HG03095 (cell line): ENCODE data around the gene RAD51C.
"Not testable (repeated sequence)": the region's sequence is repeated elsewhere in the genome, so short reads cannot be mapped to it uniquely, and the experiment has no call there.

Source experiments
- ATAC-seq: cut with Tn5 transposase; IDR thresholded peaks from one replicate; pipeline ENCODE4 v1.9.1; 2021; ENCODE audit warnings: moderate library complexity; ENCODE audit not compliant: unreplicated experiment

Gene RAD51C

GRCh38 chr17:58734040-58734439 lies 41.6 kb downstream of the RAD51C start:
- ATAC-seq, result no peak

DNA sequence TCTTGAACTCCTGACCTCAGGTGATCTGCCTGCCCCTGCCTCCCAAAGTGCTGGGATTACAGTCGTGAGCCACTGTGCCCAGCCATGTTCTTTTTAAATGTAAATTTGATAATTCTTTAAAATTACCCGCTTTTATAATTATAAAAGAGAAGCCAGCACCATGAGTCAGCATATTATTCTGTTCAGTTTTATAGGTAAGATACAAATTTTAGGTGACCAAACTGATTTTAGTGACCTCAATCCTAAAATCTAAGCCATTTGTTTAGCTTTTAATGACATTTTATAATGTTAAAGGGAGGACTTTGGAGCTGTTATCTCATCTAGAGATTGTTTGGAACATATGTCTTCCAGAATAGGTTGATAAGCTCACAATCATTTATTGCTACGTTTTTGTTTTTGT lies 42.4 kb downstream of the RAD51C start:
- no peak for ATAC-seq

GRCh38 chr17:58741121-58741625 lies 48.8 kb downstream of the RAD51C start:
- ATAC-seq, result no peak

DNA sequence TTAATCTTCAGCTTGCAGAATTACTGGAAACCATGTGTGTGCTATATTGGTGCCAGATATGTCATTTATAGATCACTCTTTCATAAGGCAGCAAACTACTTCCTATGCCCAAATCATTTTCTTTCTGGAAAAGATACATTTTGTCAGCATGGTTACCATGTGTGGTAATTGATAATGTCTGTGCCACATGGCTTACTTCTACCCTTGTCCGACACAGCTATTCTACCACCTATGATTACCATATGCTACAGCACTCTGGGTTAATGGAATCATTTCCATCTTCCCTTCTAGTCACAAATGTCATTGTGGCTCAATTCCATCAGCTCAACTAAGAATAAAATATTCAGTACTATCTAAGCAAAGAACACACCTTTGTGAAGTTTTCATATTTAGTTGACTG lies 55.3 kb downstream of the RAD51C start:
- no peak for ATAC-seq

- ATAC-seq, result not testable (repeated sequence)
Measured at GRCh38 chr17:58749627-58750026, 57.2 kb downstream of the RAD51C start.

- ATAC-seq, result no peak
Measured at GRCh38 chr17:58753026-58753425, 60.6 kb downstream of the RAD51C start.

- no peak for ATAC-seq
Measured at GRCh38 chr17:58755269-58755576, 62.8 kb downstream of the RAD51C start.

- ATAC-seq, result no peak
Measured at GRCh38 chr17:58755577-58756245, 63.3 kb downstream of the RAD51C start, which contains the start of gene PPM1E. Gene PPM1E (plus strand): TSS chr17:58755854.

- no peak for ATAC-seq
Measured at GRCh38 chr17:58756246-58757161, 64.1 kb downstream of the RAD51C start.

DNA sequence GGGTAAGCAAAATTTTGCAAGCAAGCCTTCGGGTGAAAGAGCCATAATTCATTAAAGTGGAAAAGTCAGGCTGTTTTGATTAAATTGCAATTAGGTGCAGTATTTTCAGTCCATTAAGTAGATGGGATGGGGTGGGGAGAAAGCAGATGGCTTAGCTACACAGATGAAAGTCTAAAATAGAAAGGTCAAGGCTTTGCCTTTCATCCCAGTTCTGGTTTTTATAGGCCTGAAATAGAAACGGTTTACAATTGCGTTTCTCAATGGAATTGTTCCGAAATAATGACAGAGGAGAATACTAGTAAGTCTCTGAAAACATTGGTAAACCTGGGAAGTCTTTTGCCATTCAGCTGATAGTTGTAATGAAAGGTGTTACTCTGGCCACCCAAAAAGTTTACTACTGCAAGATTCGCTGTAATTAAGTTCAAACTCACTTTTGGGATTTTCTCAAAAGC lies 64.8 kb downstream of the RAD51C start:
- no peak for ATAC-seq

DNA sequence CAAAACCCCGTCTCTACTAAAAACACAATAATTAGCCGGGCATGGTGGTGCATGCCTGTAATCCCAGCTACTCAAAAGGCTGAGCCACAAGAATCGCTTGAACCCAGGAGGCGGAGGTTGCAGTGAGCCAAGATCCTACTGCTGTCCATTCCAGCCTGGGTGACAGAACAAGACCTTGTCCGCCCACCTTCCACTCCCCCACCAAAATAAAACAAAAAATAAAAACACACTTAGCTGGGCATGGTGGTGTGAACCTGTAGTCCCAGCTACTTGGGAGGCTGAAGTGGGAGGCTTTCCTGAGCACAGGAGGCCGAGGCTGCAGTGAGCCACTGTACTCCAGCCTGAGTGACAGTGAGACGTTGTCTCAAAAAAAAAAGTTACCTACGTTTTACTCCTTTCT lies 66.5 kb downstream of the RAD51C start:
- ATAC-seq, result no peak

- no peak for ATAC-seq
Measured at GRCh38 chr17:58759522-58759921, 67.1 kb downstream of the RAD51C start.

- ATAC-seq, result no peak
Measured at GRCh38 chr17:58760248-58760647, 67.8 kb downstream of the RAD51C start.

- no peak for ATAC-seq
Measured at GRCh38 chr17:58763263-58763662, 70.9 kb downstream of the RAD51C start.

DNA sequence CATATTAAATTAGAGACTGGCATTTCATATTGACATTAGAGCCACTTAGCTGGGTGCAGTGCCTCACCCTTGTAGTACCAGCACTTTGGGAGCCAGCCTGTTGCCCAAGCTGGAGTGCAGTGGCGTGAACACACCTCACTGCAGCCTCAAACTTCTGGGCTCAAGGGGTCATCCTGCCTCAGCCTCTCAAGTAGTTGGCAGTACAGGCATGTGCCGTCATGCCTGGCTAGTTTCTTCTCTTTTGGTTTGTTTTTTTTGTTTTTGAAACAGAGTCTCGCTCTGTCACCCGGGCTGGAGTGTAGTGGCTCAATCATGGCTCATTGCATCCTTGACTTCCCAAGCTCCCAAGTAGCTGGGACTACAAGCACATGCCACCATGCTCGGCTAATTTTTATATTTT lies 72.0 kb downstream of the RAD51C start:
- no peak for ATAC-seq

DNA sequence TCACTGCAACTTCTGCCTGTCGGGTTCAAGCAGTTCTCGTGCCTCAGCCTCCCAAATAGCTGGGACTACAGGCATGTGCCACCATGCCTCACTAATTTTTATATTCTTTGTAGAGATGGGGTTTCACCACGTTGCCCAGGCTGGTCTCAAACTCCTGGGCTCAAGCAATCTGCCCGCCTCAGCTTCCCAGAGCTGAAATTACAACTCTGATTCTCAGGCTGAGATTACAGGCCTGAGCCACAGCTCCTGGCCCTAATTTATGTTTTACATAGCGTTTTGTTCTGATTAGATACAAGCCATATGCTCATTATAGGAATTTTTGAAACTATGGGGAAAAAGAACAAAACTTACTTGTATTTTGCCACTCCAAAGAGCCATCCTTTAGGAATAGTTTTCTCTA lies 86.1 kb downstream of the RAD51C start:
- ATAC-seq, result not testable (repeated sequence)

DNA sequence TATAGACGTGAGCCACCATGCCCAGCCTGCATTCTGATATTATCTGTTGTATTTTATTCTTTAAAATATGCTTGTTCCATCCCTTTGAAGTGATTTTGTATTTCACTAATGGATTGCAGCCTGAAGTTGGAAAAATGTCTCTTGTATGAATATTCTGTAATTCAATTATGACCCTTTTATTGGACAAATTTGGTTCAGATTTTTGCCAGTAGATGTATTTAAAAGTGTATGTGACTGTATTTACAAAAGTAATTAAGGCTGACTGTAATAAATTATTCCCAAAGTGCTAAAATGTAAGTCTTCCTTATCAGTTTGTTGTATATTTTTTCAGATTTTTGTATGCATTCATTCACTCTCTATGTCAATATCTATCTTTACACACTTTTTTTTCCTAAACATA lies 87.0 kb downstream of the RAD51C start:
- no peak for ATAC-seq

DNA sequence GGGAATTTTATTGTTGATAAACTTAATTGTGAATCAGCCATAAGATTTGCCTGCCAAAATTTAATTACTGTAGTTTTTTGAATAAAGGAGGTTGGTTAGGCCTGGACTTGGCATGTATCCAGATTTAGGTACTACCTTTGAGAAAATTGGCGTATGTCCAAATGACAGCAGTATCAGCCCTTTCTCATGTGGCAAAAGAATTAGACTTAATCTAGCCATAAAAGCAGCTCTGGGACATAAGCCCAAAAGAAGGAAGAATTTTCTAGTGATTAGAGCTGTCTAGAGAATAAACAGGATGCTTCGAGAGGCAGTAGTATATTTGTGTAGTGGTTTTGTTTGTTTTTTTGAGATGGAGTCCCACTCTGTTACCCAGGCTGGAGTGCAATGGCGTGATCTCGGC lies 91.0 kb downstream of the RAD51C start:
- ATAC-seq, result no peak

GRCh38 chr17:58785097-58785496 lies 92.7 kb downstream of the RAD51C start:
- ATAC-seq, result no peak
